GM12878 (cell line): ENCODE data around the gene LEF1. TPM values are rescaled to one million over a fixed set of nuclear protein-coding genes. Genes with fewer than 3 reads are reported as not detected.

Source experiments
- ATAC-seq: fragments of 200-7000 bp; cut with Tn5 transposase; 3 replicates; pipeline ENCODE4 v1.9.1; 2020; ENCODE audit warnings: mild to moderate bottlenecking, moderate library complexity
- BruUV-seq: library from RNA; stranded (reverse); fragments of 400-500 nt; replicated peaks from 2 replicates; lab custom pipeline; 2021; lab: Mats Ljungman, UMichigan
- CTCF ChIA-PET: fragments of 300-600 bp; sonication (Branson Sonifier 250); formaldehyde crosslinking; extraction: SDS; loops from one replicate; lab custom pipeline; 2021; ENCODE audit warnings: inconsistent platforms; lab: Yijun Ruan, JAX
- POLR2A ChIA-PET: fragments of 350-600 bp; formaldehyde crosslinking; extraction: SDS; loops from one replicate; lab custom pipeline; 2021; ENCODE audit warnings: inconsistent platforms; lab: Charles Lee
- RAD21 ChIA-PET: fragments of 300-600 bp; sonication (Branson Sonifier 250); formaldehyde crosslinking; loops from one replicate; lab custom pipeline; 2023; ENCODE audit warnings: antibody characterized with exemption; ENCODE audit not compliant: unreplicated experiment; lab: Charles Lee
- SMC1A ChIA-PET: fragments of 300-600 bp; sonication (Branson Sonifier 250); formaldehyde crosslinking; loops from one replicate; lab custom pipeline; 2023; ENCODE audit not compliant: unreplicated experiment, uncharacterized antibody; lab: Charles Lee
- DNase-seq: peaks from one replicate; pipeline ENCODE4 v3.0.0-alpha.2; 2011; ENCODE audit warnings: low read depth, low spot score
- FAIRE-seq: peaks from 3 replicates; lab custom pipeline; 2011; peaks lifted over from hg19 to GRCh38; lab: Jason Lieb, UNC
- H2AFZ ChIP-seq: 2 replicates; pipeline ENCODE4 v1.6.0; 2011; ENCODE audit warnings: low read depth, low read length, control low read depth; ENCODE audit not compliant: control insufficient read depth
- H3K27ac ChIP-seq: 2 replicates; pipeline ENCODE4 v1.5.1; 2011; ENCODE audit warnings: control low read depth; ENCODE audit not compliant: control insufficient read depth, insufficient read depth
- H3K27me3 ChIP-seq, 2 experiments: replicated peaks in 1 of 2; 2 replicates each; pipeline versions ENCODE4 v1.6.0 to v1.6.1; 2011; ENCODE audit warnings: low read length in 1 of 2; ENCODE audit not compliant: control insufficient read depth in 2 of 2, insufficient read depth in 2 of 2
- H3K36me3 ChIP-seq, 2 experiments: 2 replicates each; pipeline ENCODE4 v1.5.1; 2011; ENCODE audit warnings: low read length in 1 of 2; ENCODE audit not compliant: control insufficient read depth in 2 of 2, insufficient read depth in 2 of 2
- H3K4me1 ChIP-seq: 2 replicates; pipeline ENCODE4 v1.6.1; 2011; ENCODE audit warnings: mild to moderate bottlenecking, low read length, moderate library complexity, mixed read lengths; ENCODE audit not compliant: control insufficient read depth, insufficient read depth
- H3K4me2 ChIP-seq: 2 replicates; pipeline ENCODE4 v1.6.0; 2011; ENCODE audit warnings: control low read depth; ENCODE audit not compliant: control insufficient read depth, insufficient read depth
- H3K4me3 ChIP-seq: fragments of 200-600 bp; sonication (generic); 2 replicates; pipeline ENCODE4 v1.5.1; 2016
- H3K79me2 ChIP-seq: 2 replicates; pipeline ENCODE4 v1.6.0; 2011; ENCODE audit warnings: low read length; ENCODE audit not compliant: control insufficient read depth, insufficient read depth
- H3K9ac ChIP-seq: 2 replicates; pipeline ENCODE4 v1.8.0; 2011; ENCODE audit warnings: low read length, control low read depth, mixed read lengths; ENCODE audit not compliant: control insufficient read depth, insufficient read depth
- H3K9me3 ChIP-seq: replicated peaks from 3 replicates; pipeline ENCODE4 v1.5.1; 2011; ENCODE audit warnings: mild to moderate bottlenecking, low read length; ENCODE audit not compliant: control insufficient read depth, insufficient read depth
- H4K20me1 ChIP-seq: 2 replicates; pipeline ENCODE4 v1.6.0; 2011; ENCODE audit not compliant: control insufficient read depth, insufficient read depth
- EGR1 ChIP-seq, 2 experiments: IDR thresholded peaks; 1 replicate in 1 of 2; 2 replicates in 1 of 2; pipeline ENCODE4 v1.6.1; 2011 to 2012; ENCODE audit warnings: low read depth in 2 of 2, low read length in 2 of 2, borderline replicate concordance in 1 of 2, mild to moderate bottlenecking in 1 of 2, moderate library complexity in 1 of 2
- EP300 ChIP-seq, 2 experiments: fragments of 150-350 bp in 1 of 2; IDR thresholded peaks; 2 replicates each; pipeline ENCODE4 v1.6.1; 2011 to 2012; ENCODE audit warnings: low read depth in 2 of 2, low read length in 2 of 2, borderline replicate concordance in 1 of 2, improper control_type of control experiment in 1 of 2, inconsistent platforms in 1 of 2; ENCODE audit not compliant: control insufficient read depth in 1 of 2
- FOXM1 ChIP-seq: IDR thresholded peaks from 2 replicates; pipeline ENCODE4 v1.6.1; 2012; ENCODE audit warnings: low read depth, mild to moderate bottlenecking, inconsistent platforms, low read length, moderate library complexity
- GATAD2B ChIP-seq: fragments of 450-650 bp; conservative IDR thresholded peaks from 2 replicates; pipeline ENCODE4 v1.6.1; 2017; ENCODE audit warnings: low read depth, mild to moderate bottlenecking, moderate library complexity
- MXI1 ChIP-seq: fragments of 150-350 bp; IDR thresholded peaks from 2 replicates; pipeline ENCODE4 v1.6.1; 2011; ENCODE audit warnings: low read depth, mild to moderate bottlenecking, inconsistent platforms, low read length, improper control_type of control experiment
- NFYA ChIP-seq: IDR thresholded peaks from 2 replicates; pipeline ENCODE4 v1.6.1; 2011; ENCODE audit warnings: low read depth, mild to moderate bottlenecking, low read length, improper control_type of control experiment, borderline replicate concordance
- NR2C2 ChIP-seq: IDR thresholded peaks from 2 replicates; pipeline ENCODE4 v1.6.1; 2011; ENCODE audit warnings: borderline replicate concordance, low read depth; ENCODE audit not compliant: control insufficient read depth, insufficient read length
- PML ChIP-seq: IDR thresholded peaks from 2 replicates; pipeline ENCODE4 v1.6.1; 2012; ENCODE audit warnings: low read length, inconsistent platforms
- RUNX3 ChIP-seq: IDR thresholded peaks from 2 replicates; pipeline ENCODE4 v1.6.1; 2012; ENCODE audit warnings: low read length, inconsistent platforms
- SMARCA5 ChIP-seq: fragments of 450-650 bp; IDR thresholded peaks from 2 replicates; pipeline ENCODE4 v1.6.1; 2017; ENCODE audit warnings: mild to moderate bottlenecking
- SMC3 ChIP-seq: IDR thresholded peaks from 2 replicates; pipeline ENCODE4 v1.6.1; 2011; ENCODE audit warnings: low read length, improper control_type of control experiment, borderline replicate concordance
- ZNF384 ChIP-seq: IDR thresholded peaks from 2 replicates; pipeline ENCODE4 v1.6.1; 2012; ENCODE audit warnings: low read depth, mild to moderate bottlenecking, low read length, improper control_type of control experiment, borderline replicate concordance
- WGBS: methylation state at CpG from one replicate; pipeline ENCODE4 v1.1.6; 2016; ENCODE audit warnings: low lambda C conversion rate; ENCODE audit not compliant: insufficient replicate concordance, insufficient coverage; ENCODE audit errors: missing lambda C conversion rate; 5-methylcytosine and 5-hydroxymethylcytosine counted together
- in situ Hi-C: fragments of 300-500 bp; cut with MboI; formaldehyde crosslinking; loops from 9 replicates; pipeline ENCODE4 v1.14.3; 2018; ENCODE audit warnings: mixed read lengths
- intact Hi-C: fragments of 100-400 bp; cut with micrococcal nuclease; formaldehyde crosslinking; loops from one replicate; pipeline ENCODE4 v1.14.2; 2022; ENCODE audit not compliant: unreplicated experiment
- polyA plus RNA-seq, 11 experiments: library from polyadenylated mRNA; depleted of rRNA in 4 of 11; unstranded in 6 of 11; stranded (reverse) in 5 of 11; fragments of >200 nt; fragmentation: Nextera tagmentation in 4 of 11; fragmentation: Illumina TruSeq in 1 of 11; extraction: Ambion mirVana in 4 of 11; extraction: Trizol in 1 of 11; gene quantifications; 1 replicate in 1 of 11; 2 replicates in 10 of 11; pipeline versions ENCODE4 v1.2.1 to v1.2.3, GENCODE V29; 2011 to 2016; ENCODE audit warnings: inconsistent platforms in 2 of 11, missing spikeins in 2 of 11, low read depth in 1 of 11
- total RNA-seq, 4 experiments: library from RNA; depleted of rRNA in 3 of 4; stranded (reverse); fragments of >200 nt in 3 of 4; fragmentation: Illumina TruSeq in 1 of 4; extraction: Trizol in 1 of 4; gene quantifications; 2 replicates each; pipeline versions ENCODE4 v1.2.1 to v1.2.3, GENCODE V29; 2013 to 2021
- TF ChIP-seq, protein P1 (sequence below): fragments of 450-650 bp; IDR thresholded peaks from 2 replicates; pipeline ENCODE4 v1.6.1; 2016; ENCODE audit warnings: mild to moderate bottlenecking

Gene LEF1
- total and polyA plus RNA-seq, 10 of the 15 experiments (the other 5 are each of a cell fraction or from before 2014, with no cell fraction given), result 10.2 to 38.1 (median 19.5) TPM

DNA sequence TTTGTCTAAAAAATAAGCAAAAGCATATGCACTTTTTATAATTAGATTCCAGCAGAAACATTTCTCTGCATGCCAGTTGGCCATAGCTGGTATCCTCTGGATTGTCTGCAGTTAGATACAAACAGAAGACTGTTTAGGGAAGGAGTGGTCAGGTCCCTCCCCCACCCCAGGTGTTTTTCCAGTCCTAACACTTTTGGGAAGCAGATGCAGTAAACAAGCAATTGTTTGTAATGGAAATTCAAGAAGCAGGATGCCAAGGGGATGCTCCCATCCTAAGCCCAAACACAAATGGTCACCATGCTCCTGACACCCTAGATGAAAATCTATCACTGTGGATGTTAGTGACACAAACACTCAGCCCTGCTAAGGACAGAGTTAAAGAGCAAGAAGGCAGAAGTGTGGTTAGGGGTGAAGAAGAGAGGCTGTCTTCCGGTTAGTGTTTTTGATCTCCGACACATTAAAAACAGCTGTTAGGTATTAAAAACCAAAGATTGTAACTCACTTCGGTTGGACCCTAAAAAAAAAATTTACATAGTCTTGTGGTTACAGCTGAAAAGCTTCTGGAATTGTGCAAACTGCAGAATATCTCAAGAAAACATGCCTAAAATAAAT is 7.9 kb downstream of the LEF1 start:
- intact Hi-C loops, result no loop called here
- Histone ChIP-seq H2AFZ (no peak overlapping the region), H3K4me1 (peaks cover 2% of the 10 kb centered on the region), H3K9me3 (no peaks in the 10 kb centered on the region), H3K27ac (no peak overlapping the region), H3K79me2 (no peaks in the 10 kb centered on the region; the same call in 1 of the 2 replicates), H3K4me3 (no peak overlapping the region), H3K4me2 (no peak overlapping the region; the same call in 1 of the 2 replicates), H4K20me1 (no peaks in the 10 kb centered on the region), H3K27me3 (peaks cover 0 to 13% of the 10 kb centered on the region in 2 experiments; a peak in 2 of 4 replicates), H3K36me3 (no peaks in the 10 kb centered on the region), H3K9ac (no peak overlapping the region)
- 20% methylated on average over 3 of the region's 3 CpGs for WGBS
- FAIRE-seq (no peak), ATAC-seq (peak; percentile 30; the same call in 2 of the 3 replicates), DNase-seq (no peak)
- no TSS peak for BruUV-seq
- in situ Hi-C loops, result loop anchor here (25.0 kb wide), 1 partner anchor 449 kb away; the partner anchor contains the start of gene PAPSS1
- TF ChIP-seq RUNX3, result peak; percentile 37; the same call in 1 of the 2 replicates
- TF ChIP-seq SMARCA5, result no peak
- ChIA-PET RAD21 (interaction anchor here (1.3 kb wide), 1 partner anchor 86 kb away, joined by 3 read pairs; no protein-coding TSS in a partner anchor), CTCF (interaction anchor here (2.8 kb wide), 1 partner anchor 21 kb away, joined by 9 read pairs; no protein-coding TSS in a partner anchor), POLR2A (interaction anchor here (0.6 kb wide), 1 partner anchor 45 kb away, joined by 5 read pairs; no protein-coding TSS in a partner anchor), SMC1A (interaction anchor here (1.1 to 3.1 kb wide), 4 partner anchors 10 to 103 kb away, joined by 3 to 9 read pairs (median 4); no protein-coding TSS in a partner anchor)

- DNase-seq, result no peak
These were observed 8.9 kb downstream of the LEF1 start for GRCh38 chr4:108159845-108160244.

More at GRCh38 chr4:108159845-108160244, 8.9 kb downstream of the LEF1 start:
- POLR2A ChIA-PET, result no interaction called here
- SMC1A ChIA-PET, result interaction anchor here (0.6 to 3.1 kb wide), 6 partner anchors 9 to 279 kb away, joined by 3 to 9 read pairs (median 4); no protein-coding TSS in a partner anchor
- in situ Hi-C loops, result loop anchor here (25.0 kb wide), 1 partner anchor 448 kb away; the partner anchor contains the start of gene PAPSS1
- H3K9me3 ChIP-seq, result no peaks in the 10 kb centered on the region
- ATAC-seq (peak; percentile 60), FAIRE-seq (no peak)
- CTCF ChIA-PET, result interaction anchor here (0.7 to 2.8 kb wide), 3 partner anchors 22 to 44 kb away, joined by 3 to 9 read pairs (median 3); no protein-coding TSS in a partner anchor
- H3K27ac ChIP-seq, result no peak overlapping the region
- no peaks in the 10 kb centered on the region for H3K79me2 ChIP-seq
- no peak overlapping the region for H2AFZ ChIP-seq
- H3K9ac ChIP-seq, result no peak overlapping the region
- H3K36me3 ChIP-seq, result no peaks in the 10 kb centered on the region
- no TSS peak for BruUV-seq
- RAD21 ChIA-PET, result interaction anchor here (0.9 kb wide), 1 partner anchor 18 kb away, joined by 3 read pairs; no protein-coding TSS in a partner anchor
- H3K27me3 ChIP-seq, result peaks cover 0 to 8% of the 10 kb centered on the region in 2 experiments; a peak in 1 of 4 replicates
- TF ChIP-seq MXI1 (no peak), FOXM1 (no peak), NR2C2 (no peak), EP300 (IDR thresholded peaks at IDR 0.05; ENCODE audit: borderline replicate concordance in 1 of 2, control insufficient read depth in 1 of 2, low read depth in 2 of 2, low read length in 2 of 2) (no peak), RUNX3 (peak; percentile 49), EGR1 (IDR thresholded peaks at IDR 0.05; ENCODE audit: borderline replicate concordance in 1 of 2, low read depth in 2 of 2, low read length in 2 of 2) (no peak), PML (no peak), ZNF384 (no peak), GATAD2B (no peak), NFYA (no peak), SMC3 (no peak)
- TF ChIP-seq, protein P1, sequence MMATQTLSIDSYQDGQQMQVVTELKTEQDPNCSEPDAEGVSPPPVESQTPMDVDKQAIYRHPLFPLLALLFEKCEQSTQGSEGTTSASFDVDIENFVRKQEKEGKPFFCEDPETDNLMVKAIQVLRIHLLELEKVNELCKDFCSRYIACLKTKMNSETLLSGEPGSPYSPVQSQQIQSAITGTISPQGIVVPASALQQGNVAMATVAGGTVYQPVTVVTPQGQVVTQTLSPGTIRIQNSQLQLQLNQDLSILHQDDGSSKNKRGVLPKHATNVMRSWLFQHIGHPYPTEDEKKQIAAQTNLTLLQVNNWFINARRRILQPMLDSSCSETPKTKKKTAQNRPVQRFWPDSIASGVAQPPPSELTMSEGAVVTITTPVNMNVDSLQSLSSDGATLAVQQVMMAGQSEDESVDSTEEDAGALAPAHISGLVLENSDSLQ, result peak; percentile 22; the same call in 1 of the 2 replicates
- no peak overlapping the region for H3K4me2 ChIP-seq
- intact Hi-C loops, result no loop called here
- peaks cover 2% of the 10 kb centered on the region; the same call in 1 of the 2 replicates for H3K4me1 ChIP-seq
- WGBS, result 34% methylated on average over 5 of the region's 5 CpGs
- H4K20me1 ChIP-seq, result no peaks in the 10 kb centered on the region
- H3K4me3 ChIP-seq, result no peak overlapping the region
